Measurements from ENCODE around the gene MYL11. TPM values are rescaled to one million over a fixed set of nuclear protein-coding genes. Genes with fewer than 3 reads are reported as not detected.

Gene MYL11
- total RNA-seq, 1 experiment from 2014 or later = not detected

DNA sequence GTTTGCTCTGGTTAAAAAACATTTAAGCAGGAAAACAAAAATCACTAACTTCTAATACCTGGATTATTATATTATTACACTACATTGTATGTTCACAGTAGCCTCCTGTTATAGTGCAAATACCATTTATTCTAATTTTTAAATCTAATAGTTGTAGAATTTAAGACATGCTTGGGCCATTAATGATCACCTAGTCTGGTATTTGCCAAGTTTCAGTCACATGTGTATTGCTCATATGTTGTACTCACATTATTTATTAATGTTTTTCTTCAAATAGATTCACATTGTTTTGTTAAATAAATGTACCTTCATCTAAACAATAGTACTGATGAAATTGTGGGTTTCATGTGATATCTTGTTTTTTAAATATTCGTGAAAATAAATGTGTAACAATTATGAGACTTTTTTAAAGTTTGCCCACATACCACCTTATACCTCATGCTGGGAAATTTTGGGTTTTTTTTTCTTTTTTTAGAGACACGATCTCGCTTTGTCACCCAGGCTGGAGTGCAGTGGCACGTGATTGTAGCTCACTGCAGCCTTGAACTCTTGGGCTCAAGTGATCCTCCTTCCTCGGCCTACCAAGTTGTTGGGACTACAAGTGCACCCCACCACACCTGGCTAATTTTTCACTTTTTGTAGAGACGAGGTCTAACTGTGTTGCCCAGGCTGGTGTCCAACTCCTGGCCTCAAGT is 38.7 kb downstream of the MYL11 start:
- no TSS peak for BruUV-seq (replicated peaks)
- ChIA-PET CTCF (interaction anchor here (0.7 kb wide), 1 partner anchor 301 kb away, joined by 3 read pairs; no protein-coding TSS in a partner anchor), RAD21 (ENCODE audit: low non-redundant PET in 1 of 2, low total read pairs in 2 of 2, uncharacterized antibody in 2 of 2, unreplicated experiment in 2 of 2) (no interaction called here), POLR2A (no interaction called here)
- ATAC-seq = no peak
- Histone ChIP-seq H3K4me3 (replicated peaks in 1 of 2; ENCODE audit: low read depth in 1 of 2, low read length in 2 of 2) (no peak overlapping the region), H3K4me1 (ENCODE audit: control insufficient read depth in 1 of 2, insufficient read depth in 2 of 2, low read length in 2 of 2) (peaks cover 13 to 38% of the 10 kb centered on the region in 2 experiments), H2AFZ (ENCODE audit: low read depth, low read length, poor library complexity, severe bottlenecking) (no peak overlapping the region), H4K20me1 (ENCODE audit: insufficient read depth) (peaks cover 3% of the 10 kb centered on the region; the same call in 1 of the 2 replicates), H3K79me2 (ENCODE audit: insufficient read depth, low read length) (peaks cover 45% of the 10 kb centered on the region), H3K4me2 (ENCODE audit: low read length) (peak overlapping the region; percentile 37), H3K9me2 (ENCODE audit: insufficient read depth) (no peaks in the 10 kb centered on the region), H3K9me3 (ENCODE audit: control insufficient read depth in 1 of 2, insufficient read depth in 1 of 2, low read depth in 1 of 2, low read length in 2 of 2) (no peaks in the 10 kb centered on the region), H3K9ac (ENCODE audit: low read length) (peak overlapping the region; percentile 15; the same call in 1 of the 2 replicates), H3K27ac (ENCODE audit: low read depth, low read length) (no peak overlapping the region), H3K27me3 (ENCODE audit: insufficient read depth, low read length) (no peaks in the 10 kb centered on the region), H3K36me3 (ENCODE audit: control insufficient read depth in 1 of 2, insufficient read depth in 2 of 2, low read length in 2 of 2) (peaks cover 6 to 26% of the 10 kb centered on the region in 2 experiments; a peak in 1 of 4 replicates)
- TF ChIP-seq ELF1 (IDR thresholded peaks at IDR 0.05; ENCODE audit: borderline replicate concordance, low read depth) (no peak), RAD21 (IDR thresholded peaks at IDR 0.05; ENCODE audit: low read depth) (no peak)
- no peak for DNase-seq (ENCODE audit: low read depth, low spot score)
- intact Hi-C loops (cut with micrococcal nuclease) = no loop called here

DNA sequence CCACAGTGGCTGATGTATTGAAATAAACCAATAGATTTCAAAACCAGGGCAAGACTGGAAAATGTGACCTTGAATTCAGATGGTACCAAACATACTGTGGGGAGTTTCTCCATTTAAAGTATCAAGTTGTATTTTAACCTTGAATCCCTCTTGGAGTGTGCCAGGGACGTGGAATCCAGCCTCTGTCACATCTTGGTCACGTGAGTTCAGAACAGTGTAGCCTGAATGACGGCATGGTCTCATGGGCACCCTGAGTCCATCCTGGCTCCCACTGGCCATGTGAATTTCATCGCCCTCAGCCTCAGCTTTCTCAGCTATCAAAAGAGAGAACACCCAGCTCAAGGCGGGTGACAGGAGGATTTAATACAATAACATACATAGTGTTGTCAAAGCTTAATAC is 39.6 kb downstream of the MYL11 start:
- Histone ChIP-seq H3K79me2 (ENCODE audit: insufficient read depth, low read length) (peaks cover 39% of the 10 kb centered on the region), H3K9me2 (ENCODE audit: insufficient read depth) (no peaks in the 10 kb centered on the region), H3K4me3 (replicated peaks in 1 of 2; ENCODE audit: low read depth in 1 of 2, low read length in 2 of 2) (no peak overlapping the region), H3K36me3 (ENCODE audit: control insufficient read depth in 1 of 2, insufficient read depth in 2 of 2, low read length in 2 of 2) (peaks cover 6 to 26% of the 10 kb centered on the region in 2 experiments; a peak in 1 of 4 replicates), H3K27ac (ENCODE audit: low read depth, low read length) (no peak overlapping the region), H3K9me3 (ENCODE audit: control insufficient read depth in 1 of 2, insufficient read depth in 1 of 2, low read depth in 1 of 2, low read length in 2 of 2) (no peaks in the 10 kb centered on the region), H2AFZ (ENCODE audit: low read depth, low read length, poor library complexity, severe bottlenecking) (no peak overlapping the region), H3K9ac (ENCODE audit: low read length) (no peak overlapping the region), H3K27me3 (ENCODE audit: insufficient read depth, low read length) (no peaks in the 10 kb centered on the region), H4K20me1 (ENCODE audit: insufficient read depth) (peaks cover 3% of the 10 kb centered on the region; the same call in 1 of the 2 replicates), H3K4me2 (ENCODE audit: low read length) (peak overlapping the region; percentile 37; the same call in 1 of the 2 replicates), H3K4me1 (ENCODE audit: control insufficient read depth in 1 of 2, insufficient read depth in 2 of 2, low read length in 2 of 2) (peaks cover 11 to 40% of the 10 kb centered on the region in 2 experiments)
- no peak for TF ChIP-seq FOSL1 (IDR thresholded peaks at IDR 0.05; ENCODE audit: low read depth)
- no peak for TF ChIP-seq POLR2AphosphoS5 (IDR thresholded peaks at IDR 0.05; ENCODE audit: low read depth, low read length)
- no peak for TF ChIP-seq ZFX (IDR thresholded peaks at IDR 0.05)
- TF ChIP-seq EZH2phosphoT487 (IDR thresholded peaks at IDR 0.05; ENCODE audit: borderline replicate concordance) = no peak
- no peak for TF ChIP-seq YY1 (IDR thresholded peaks at IDR 0.05; ENCODE audit: extremely low read depth, insufficient replicate concordance, low read depth, low read length)
- no peak for TF ChIP-seq SP1 (IDR thresholded peaks at IDR 0.05; ENCODE audit: low read depth)
- TF ChIP-seq SIN3A (IDR thresholded peaks at IDR 0.05; ENCODE audit: low read depth) = no peak
- TF ChIP-seq POLR2A (IDR thresholded peaks at IDR 0.05; ENCODE audit: borderline replicate concordance, extremely low read depth, insufficient read depth, insufficient read length) = no peak
- no peak for TF ChIP-seq CBX3 (IDR thresholded peaks at IDR 0.05; ENCODE audit: low read depth)
- TF ChIP-seq, protein P1, sequence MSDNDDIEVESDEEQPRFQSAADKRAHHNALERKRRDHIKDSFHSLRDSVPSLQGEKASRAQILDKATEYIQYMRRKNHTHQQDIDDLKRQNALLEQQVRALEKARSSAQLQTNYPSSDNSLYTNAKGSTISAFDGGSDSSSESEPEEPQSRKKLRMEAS (IDR thresholded peaks at IDR 0.05) = no peak
- RAD21 ChIA-PET (ENCODE audit: low non-redundant PET in 1 of 2, low total read pairs in 2 of 2, uncharacterized antibody in 2 of 2, unreplicated experiment in 2 of 2) = no interaction called here
- CTCF ChIA-PET = interaction anchor here (0.7 kb wide), 1 partner anchor 302 kb away, joined by 3 read pairs; no protein-coding TSS in a partner anchor
- no peak for ATAC-seq
- no peak for DNase-seq (ENCODE audit: low read depth, low spot score)
- POLR2A ChIA-PET = no interaction called here
- BruUV-seq (replicated peaks) = no TSS peak
- intact Hi-C loops (cut with micrococcal nuclease) = no loop called here
